ENCODE results near the gene KDM5A.

DNA sequence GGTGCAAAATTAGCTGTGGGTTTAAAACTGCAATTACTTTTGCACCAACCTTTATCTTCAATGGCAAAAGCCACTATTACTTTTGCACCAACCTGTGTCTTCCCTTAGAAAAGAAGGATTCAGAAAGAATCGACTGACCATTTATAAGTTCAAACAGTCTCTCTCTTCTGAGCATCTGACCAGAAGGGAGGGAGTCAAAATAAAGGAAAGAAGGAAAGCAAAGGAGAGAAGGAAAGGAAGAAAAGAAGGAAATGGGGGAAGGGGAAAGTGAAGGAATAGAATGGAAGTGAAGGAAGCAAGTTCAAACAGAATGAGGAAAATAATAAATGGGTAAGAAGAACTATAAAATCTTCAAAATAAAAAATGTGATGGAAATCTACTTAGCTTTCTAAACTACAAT, 57.8 kb downstream of the KDM5A start:
- TF ChIP-seq, protein P1, sequence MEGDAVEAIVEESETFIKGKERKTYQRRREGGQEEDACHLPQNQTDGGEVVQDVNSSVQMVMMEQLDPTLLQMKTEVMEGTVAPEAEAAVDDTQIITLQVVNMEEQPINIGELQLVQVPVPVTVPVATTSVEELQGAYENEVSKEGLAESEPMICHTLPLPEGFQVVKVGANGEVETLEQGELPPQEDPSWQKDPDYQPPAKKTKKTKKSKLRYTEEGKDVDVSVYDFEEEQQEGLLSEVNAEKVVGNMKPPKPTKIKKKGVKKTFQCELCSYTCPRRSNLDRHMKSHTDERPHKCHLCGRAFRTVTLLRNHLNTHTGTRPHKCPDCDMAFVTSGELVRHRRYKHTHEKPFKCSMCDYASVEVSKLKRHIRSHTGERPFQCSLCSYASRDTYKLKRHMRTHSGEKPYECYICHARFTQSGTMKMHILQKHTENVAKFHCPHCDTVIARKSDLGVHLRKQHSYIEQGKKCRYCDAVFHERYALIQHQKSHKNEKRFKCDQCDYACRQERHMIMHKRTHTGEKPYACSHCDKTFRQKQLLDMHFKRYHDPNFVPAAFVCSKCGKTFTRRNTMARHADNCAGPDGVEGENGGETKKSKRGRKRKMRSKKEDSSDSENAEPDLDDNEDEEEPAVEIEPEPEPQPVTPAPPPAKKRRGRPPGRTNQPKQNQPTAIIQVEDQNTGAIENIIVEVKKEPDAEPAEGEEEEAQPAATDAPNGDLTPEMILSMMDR (IDR thresholded peaks at IDR 0.05): no peak
- TF ChIP-seq POLR2A (IDR thresholded peaks at IDR 0.05): no peak
